Measurements from ENCODE around the gene GLDN. TPM values are rescaled to one million over a fixed set of nuclear protein-coding genes. Genes with fewer than 3 reads are reported as not detected.

The GLDN gene
- total RNA-seq, 1 donor from 2014 or later: 0.26 TPM

GRCh38 chr15:51333571-51333970 is 7.9 kb upstream of the GLDN start:
- no peak overlapping the region for H3K4me3 ChIP-seq (ENCODE audit: low read depth, low read length)
- H3K27me3 ChIP-seq (ENCODE audit: control insufficient read depth, insufficient read depth, low read length): peaks cover 5% of the 10 kb centered on the region
- DNase-seq (ENCODE audit: low read depth) (no peak), FAIRE-seq (no peak)
- H3K36me3 ChIP-seq (ENCODE audit: control insufficient read depth, insufficient read depth, low read length): no peaks in the 10 kb centered on the region
- TF ChIP-seq CTCF (IDR thresholded peaks at IDR 0.05; ENCODE audit: insufficient read depth, low read length, severe bottlenecking): no peak

GRCh38 chr15:51334011-51334451 is 7.4 kb upstream of the GLDN start:
- Histone ChIP-seq H3K4me3 (ENCODE audit: low read depth, low read length) (no peak overlapping the region), H3K36me3 (ENCODE audit: control insufficient read depth, insufficient read depth, low read length) (no peaks in the 10 kb centered on the region), H3K27me3 (ENCODE audit: control insufficient read depth, insufficient read depth, low read length) (peaks cover 5% of the 10 kb centered on the region)
- TF ChIP-seq CTCF (IDR thresholded peaks at IDR 0.05; ENCODE audit: insufficient read depth, low read length, severe bottlenecking): no peak
- FAIRE-seq (no peak), DNase-seq (ENCODE audit: low read depth) (no peak)

- Histone ChIP-seq H3K4me3 (ENCODE audit: low read depth, low read length) (no peak overlapping the region), H3K36me3 (ENCODE audit: control insufficient read depth, insufficient read depth, low read length) (no peaks in the 10 kb centered on the region), H3K27me3 (ENCODE audit: control insufficient read depth, insufficient read depth, low read length) (peaks cover 5% of the 10 kb centered on the region)
- TF ChIP-seq CTCF (IDR thresholded peaks at IDR 0.05; ENCODE audit: insufficient read depth, low read length, severe bottlenecking): no peak
- no peak for DNase-seq (ENCODE audit: low read depth)
- FAIRE-seq: no peak
Observed at GRCh38 chr15:51335087-51335486, 6.4 kb upstream of the GLDN start.

GRCh38 chr15:51335538-51336410 is 5.7 kb upstream of the GLDN start:
- DNase-seq (ENCODE audit: low read depth): no peak
- H3K36me3 ChIP-seq (ENCODE audit: control insufficient read depth, insufficient read depth, low read length): no peaks in the 10 kb centered on the region
- H3K4me3 ChIP-seq (ENCODE audit: low read depth, low read length): no peak overlapping the region
- no peak for TF ChIP-seq CTCF (IDR thresholded peaks at IDR 0.05; ENCODE audit: insufficient read depth, low read length, severe bottlenecking)
- H3K27me3 ChIP-seq (ENCODE audit: control insufficient read depth, insufficient read depth, low read length): peaks cover 11% of the 10 kb centered on the region
- FAIRE-seq: no peak

GRCh38 chr15:51338496-51338895 is 3.0 kb upstream of the GLDN start, which contains the start of gene CYP19A1:
TSS of gene CYP19A1 (minus strand) at chr15:51338596. CDS start at chr15:51242912, 95,684 bp downstream.
- Histone ChIP-seq H3K36me3 (ENCODE audit: control insufficient read depth, insufficient read depth, low read length) (no peaks in the 10 kb centered on the region), H3K27me3 (ENCODE audit: control insufficient read depth, insufficient read depth, low read length) (peaks cover 29% of the 10 kb centered on the region), H3K4me3 (ENCODE audit: low read depth, low read length) (no peak within 1 kb of the TSS)
- FAIRE-seq: no peak
- no peak for TF ChIP-seq CTCF (IDR thresholded peaks at IDR 0.05; ENCODE audit: insufficient read depth, low read length, severe bottlenecking)
- no peak for DNase-seq (ENCODE audit: low read depth)

Data from bronchial epithelial cell (primary cell).